ENCODE data around the gene IPO13.

The IPO13 gene

GRCh38 chr1:43930168-43930948, 16.4 kb upstream of the IPO13 start:
- DNase-seq (ENCODE audit: low read depth), result no peak

DNA sequence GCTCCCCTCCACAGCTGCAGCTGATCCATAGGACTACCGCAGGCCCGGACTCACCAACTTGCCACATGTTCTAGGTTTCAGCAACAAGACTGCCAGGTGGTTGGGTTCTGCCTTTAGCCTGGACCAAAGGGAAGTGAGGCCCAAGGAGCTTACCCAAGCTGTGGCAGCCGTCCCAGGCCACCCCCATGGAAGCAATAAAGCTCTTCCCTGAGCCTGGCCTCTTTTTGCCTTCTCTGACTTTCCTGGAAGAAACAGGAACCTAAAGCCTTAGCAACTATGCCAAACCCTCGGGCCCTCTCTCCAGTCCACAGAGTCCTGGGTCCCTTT, 15.8 kb upstream of the IPO13 start:
- no peak for DNase-seq (ENCODE audit: low read depth)

GRCh38 chr1:43931711-43932660, 14.8 kb upstream of the IPO13 start:
- DNase-seq (ENCODE audit: low read depth), result no peak

DNA sequence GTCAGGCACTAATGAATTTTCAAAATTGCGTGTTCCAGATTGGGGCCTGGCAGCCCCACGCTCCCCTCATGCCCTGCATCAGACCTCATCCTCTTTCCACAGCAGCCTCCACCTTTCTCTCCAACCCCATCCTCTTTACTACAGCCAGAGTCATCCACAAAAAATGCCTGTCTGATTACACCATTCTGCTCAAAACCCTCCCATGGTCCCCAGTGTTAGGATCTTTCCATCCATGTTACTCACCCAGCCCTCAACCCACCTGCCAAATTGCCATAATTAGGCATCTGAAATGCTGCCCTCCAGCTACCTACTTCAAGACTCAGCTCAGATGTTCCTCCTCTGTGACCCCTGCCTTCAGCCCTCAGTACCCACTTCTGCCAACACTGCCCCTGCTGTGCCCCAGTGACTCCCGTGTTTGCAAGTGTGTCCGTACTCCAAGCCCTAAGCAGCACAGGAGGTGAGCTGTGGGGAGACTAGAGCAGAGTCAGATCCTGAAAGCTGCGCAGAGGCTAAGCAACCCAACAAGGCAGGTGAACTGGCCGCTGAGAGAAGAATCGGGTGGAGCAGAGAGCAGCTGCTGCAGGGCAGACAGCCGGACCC, 13.9 kb upstream of the IPO13 start:
- DNase-seq (ENCODE audit: low read depth), result no peak

GRCh38 chr1:43933386-43934100, 13.2 kb upstream of the IPO13 start, which contains the start of gene ARTN:
Gene ARTN (plus strand): TSS chr1:43933801. CDS start chr1:43935657, 1,856 bp downstream.
- no peak for DNase-seq (ENCODE audit: low read depth)

- no peak for DNase-seq (ENCODE audit: low read depth)
Measured at GRCh38 chr1:43934101-43934985, 12.4 kb upstream of the IPO13 start.

- DNase-seq (ENCODE audit: low read depth), result no peak
Measured at GRCh38 chr1:43934986-43935324, 11.8 kb upstream of the IPO13 start.

- no peak for DNase-seq (ENCODE audit: low read depth)
Measured at GRCh38 chr1:43935711-43936427, 10.9 kb upstream of the IPO13 start.

GRCh38 chr1:43936431-43937151, 10.2 kb upstream of the IPO13 start:
- DNase-seq (ENCODE audit: low read depth), result no peak

DNA sequence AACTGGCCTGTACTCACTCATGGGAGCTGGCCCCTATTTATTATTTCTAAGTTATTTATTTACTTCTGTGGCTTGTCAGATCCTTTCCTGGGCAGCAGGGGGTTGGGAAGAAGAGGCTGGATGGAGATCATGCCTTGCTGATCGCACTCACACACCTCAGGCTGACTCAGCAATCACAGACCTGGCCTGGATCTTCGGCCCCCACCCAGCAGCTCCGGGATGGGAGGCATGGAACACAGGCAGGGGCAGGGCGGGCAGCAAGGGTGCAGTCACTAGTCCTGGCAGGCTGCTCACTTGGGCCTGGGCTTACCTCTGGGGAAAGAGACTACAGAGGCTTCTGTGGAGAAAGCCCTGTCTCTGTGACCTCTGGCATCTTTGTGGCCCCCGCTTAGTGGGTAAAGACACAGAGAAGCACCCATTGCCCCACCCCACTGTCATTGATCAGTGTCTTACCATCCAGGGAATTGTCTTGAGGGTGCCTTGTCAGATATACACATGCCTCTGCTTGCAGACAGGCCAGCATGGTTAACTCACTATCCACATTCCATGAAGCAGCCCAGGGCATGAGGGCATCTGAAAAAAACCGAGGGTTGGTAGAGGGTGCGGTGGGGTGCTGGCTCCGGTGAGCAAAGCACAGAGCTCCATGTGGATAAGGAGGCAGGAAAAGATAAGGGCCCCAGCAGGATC, 9.4 kb upstream of the IPO13 start:
- DNase-seq (ENCODE audit: low read depth), result no peak

DNA sequence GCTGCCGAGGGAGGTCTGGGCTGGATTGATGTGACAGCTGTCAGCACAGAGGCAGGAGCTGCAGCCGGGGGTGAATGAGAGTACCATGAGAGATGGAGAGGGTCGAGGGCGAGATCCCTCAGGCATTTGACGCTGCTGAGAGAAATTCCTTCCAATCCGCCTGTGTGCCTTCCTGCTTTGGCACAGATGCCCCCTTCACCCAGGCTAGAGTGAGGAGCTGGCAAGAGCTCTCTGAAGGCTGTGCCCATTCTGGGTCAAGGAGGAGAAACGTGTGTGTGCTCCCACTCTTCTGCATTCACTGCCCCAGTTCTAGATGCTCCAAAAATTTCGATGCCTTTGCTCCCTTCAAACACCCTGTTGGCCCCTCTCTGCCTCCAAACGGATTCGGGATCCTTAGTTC, 8.4 kb upstream of the IPO13 start:
- no peak for DNase-seq (ENCODE audit: low read depth)

GRCh38 chr1:43938892-43939587, 7.7 kb upstream of the IPO13 start:
- DNase-seq (ENCODE audit: low read depth), result no peak

DNA sequence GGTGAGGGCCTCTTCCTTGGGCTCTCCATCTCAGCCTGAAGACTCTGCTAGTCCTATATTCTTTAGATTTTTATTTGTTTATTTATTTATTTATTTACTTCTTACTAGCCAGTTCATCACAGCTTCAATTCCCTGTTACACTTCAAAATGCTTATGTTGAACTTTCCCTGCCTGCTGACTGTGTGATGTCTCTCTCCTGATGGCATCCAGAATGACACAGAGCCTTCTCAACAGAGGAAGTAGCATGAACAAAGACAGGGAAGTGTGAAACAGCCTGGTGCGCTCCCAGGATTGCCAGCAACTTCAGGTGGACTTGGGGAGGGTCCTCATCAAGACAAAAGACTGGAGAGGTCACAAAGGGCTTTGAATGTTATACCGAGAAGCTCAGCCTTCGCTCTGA, 4.3 kb upstream of the IPO13 start:
- no peak for DNase-seq (ENCODE audit: low read depth)

DNA sequence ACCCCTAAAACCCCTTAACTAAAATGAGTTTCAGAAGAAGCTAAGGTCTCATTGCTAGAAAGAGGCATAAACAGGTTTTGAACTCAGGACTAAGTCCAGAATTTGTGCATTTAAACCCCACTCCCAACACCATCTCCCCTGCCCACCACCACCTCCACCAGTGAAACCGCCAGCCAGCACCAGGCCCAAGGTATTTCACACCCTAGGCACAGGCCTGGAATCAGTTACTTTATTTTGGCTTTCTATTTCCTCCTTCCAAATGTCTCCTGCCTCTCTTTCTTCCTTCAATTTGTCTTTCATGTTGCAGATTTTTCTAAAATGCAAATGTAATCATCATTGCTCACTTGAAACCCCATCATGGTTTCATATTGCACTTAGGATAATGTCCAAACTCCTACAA, 1.9 kb upstream of the IPO13 start:
- no peak for DNase-seq (ENCODE audit: low read depth)

DNA sequence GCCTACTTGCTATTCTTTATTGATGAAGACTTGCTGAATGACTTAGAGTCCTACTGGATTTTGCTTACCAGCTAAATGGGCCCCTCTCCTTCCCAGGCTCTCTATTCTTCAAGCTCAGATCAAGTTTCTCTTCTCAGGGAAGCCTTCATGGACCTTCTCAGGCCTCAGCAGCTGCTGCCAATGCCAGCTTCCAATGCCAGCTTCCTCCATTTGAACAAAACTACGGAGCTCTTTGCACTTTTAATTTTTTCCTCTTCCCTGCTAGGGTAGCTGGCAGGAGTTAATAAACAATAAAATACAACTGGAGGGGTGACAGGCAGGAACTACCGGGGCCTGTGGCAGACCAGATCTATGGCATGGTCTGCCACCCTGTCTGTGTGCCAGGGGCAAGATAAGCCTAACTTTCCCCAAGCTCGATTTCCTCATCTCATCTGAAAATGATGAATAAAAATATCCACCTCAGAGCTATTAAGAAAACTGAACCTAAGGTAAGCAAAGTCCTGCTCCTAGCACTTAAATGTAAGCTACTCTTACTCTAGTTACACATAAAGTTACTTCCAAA, 995 bp upstream of the IPO13 start:
- no peak for DNase-seq (ENCODE audit: low read depth)

DNA sequence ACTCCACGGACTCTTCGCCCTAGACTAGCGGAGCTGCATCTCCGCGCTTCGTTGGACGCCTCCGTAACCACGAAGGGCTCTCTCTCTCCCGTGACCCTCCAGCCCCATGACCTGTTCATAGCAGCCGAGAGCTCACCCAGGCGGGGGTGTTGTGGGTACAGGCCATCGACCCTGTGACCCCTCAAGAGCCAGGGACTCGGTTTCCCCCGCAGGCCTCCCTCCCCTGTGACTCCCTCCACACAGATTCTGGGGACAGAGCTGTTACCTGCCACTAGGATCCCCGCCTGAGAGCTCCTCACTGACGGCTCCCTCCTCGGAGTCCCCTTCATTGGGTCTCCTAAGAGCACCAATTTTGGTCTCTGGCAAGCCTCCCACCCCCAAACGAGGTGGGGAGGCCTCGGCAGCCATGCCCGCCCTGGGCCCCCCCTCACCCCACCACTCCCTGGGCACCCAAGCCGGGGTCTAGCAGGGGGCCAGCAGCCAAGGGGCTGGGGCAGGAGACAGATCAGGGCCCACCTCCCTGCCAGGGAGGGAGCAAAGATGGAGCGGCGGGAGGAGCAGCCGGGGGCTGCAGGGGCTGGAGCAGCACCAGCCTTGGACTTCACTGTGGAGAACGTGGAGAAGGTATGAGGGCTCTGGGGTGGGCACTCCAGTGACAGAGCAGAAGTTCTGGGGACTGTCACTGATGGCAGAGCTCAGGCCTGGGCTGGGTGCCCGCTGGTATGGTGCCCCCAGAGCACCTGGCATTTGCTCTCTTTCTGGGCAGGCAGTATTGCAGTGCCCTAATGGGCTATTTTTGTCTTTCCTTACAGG, 517 bp downstream of the IPO13 start:
- no peak for DNase-seq (ENCODE audit: low read depth)

DNA sequence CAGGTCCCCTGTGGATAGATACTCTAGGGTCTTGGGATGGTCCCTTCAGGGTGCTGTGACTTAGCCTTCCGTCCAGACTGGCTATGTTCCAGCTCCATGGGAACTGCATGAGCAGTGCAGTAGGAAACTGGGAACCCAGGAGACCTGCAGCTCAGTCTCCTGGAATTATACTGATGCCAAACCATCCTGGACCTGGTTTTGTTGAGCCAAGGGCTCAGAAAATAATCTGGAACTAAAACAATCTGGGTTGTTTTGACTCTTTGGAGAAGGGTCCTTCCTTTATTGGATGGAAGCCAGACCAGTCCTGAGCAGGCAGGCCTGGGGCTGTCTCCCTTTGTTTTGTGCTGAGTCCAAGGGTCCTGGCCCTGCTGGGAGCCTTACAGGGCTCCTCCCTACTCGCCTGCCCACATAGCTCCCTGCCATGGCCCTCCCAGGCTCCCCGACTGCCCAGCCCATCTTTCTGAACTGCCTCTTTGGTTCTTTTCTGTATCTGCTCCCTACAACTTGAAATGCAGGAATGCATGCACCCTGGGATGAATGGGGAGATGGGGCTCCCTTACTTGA, 1.2 kb downstream of the IPO13 start:
- no peak for DNase-seq (ENCODE audit: low read depth)

All from T-helper 22 cell (primary cell).